Endothelial cell of umbilical vein (primary cell): ENCODE results near the gene MYO15A. TPM values are rescaled to one million over a fixed set of nuclear protein-coding genes. Genes with fewer than 3 reads are reported as not detected.

Experiments used
- BruUV-seq: library from RNA; stranded (reverse); fragments of 400-500 nt; replicated peaks from 2 replicates; lab custom pipeline; 2021; lab: Mats Ljungman, UMichigan
- CTCF ChIA-PET: fragments of 300-600, 350-600 bp; sonication (Branson Sonifier 250); formaldehyde crosslinking; loops from one replicate; lab custom pipeline; 2021; ENCODE audit warnings: antibody characterized with exemption, inconsistent platforms; lab: Charles Lee
- POLR2A ChIA-PET: fragments of 300-600, 350-600 bp; sonication (Branson Sonifier 250); formaldehyde crosslinking; loops from one replicate; lab custom pipeline; 2021; ENCODE audit warnings: antibody characterized with exemption, inconsistent platforms; lab: Charles Lee
- DNase-seq: peaks from one replicate; pipeline ENCODE4 v3.0.0-alpha.2; 2011; ENCODE audit warnings: low read depth, low spot score
- FAIRE-seq: peaks from 2 replicates; lab custom pipeline; 2011; peaks lifted over from hg19 to GRCh38; lab: Jason Lieb, UNC
- H2AFZ ChIP-seq: 2 replicates; pipeline ENCODE4 v1.6.0; 2012; ENCODE audit warnings: low read depth, low read length, control low read depth, inconsistent platforms
- H3K27ac ChIP-seq: 2 replicates; pipeline ENCODE4 v1.5.1; 2011; ENCODE audit warnings: low read depth, mild to moderate bottlenecking, control low read depth, low read length, moderate library complexity; ENCODE audit not compliant: insufficient read depth
- H3K27me3 ChIP-seq, 2 experiments: 2 replicates each; pipeline versions ENCODE4 v1.6.0 to v1.6.1; 2011; ENCODE audit warnings: low read length in 2 of 2, mixed read lengths in 1 of 2; ENCODE audit not compliant: control insufficient read depth in 2 of 2, insufficient read depth in 2 of 2
- H3K36me3 ChIP-seq, 2 experiments: 2 replicates in 1 of 2; 3 replicates in 1 of 2; pipeline ENCODE4 v1.5.1; 2011; ENCODE audit warnings: low read length in 2 of 2, mild to moderate bottlenecking in 1 of 2, moderate library complexity in 1 of 2; ENCODE audit not compliant: control insufficient read depth in 2 of 2, insufficient read depth in 2 of 2; ENCODE audit errors: extremely low read depth in 1 of 2
- H3K4me1 ChIP-seq: 3 replicates; pipeline ENCODE4 v1.5.1; 2011; ENCODE audit warnings: mild to moderate bottlenecking, low read length; ENCODE audit not compliant: control insufficient read depth, insufficient read depth; ENCODE audit errors: extremely low read depth
- H3K4me2 ChIP-seq: 2 replicates; pipeline ENCODE4 v1.6.1; 2011; ENCODE audit warnings: low read length, control low read depth, mixed read lengths; ENCODE audit not compliant: insufficient read depth
- H3K4me3 ChIP-seq, 3 experiments: fragments of 200-600 bp in 1 of 3; sonication (generic), shearing (Covaris generic) in 1 of 3; replicated peaks in 1 of 3; 2 replicates each; pipeline ENCODE4 v1.5.1; 2011 to 2016; ENCODE audit warnings: control low read depth in 3 of 3, low read length in 3 of 3, mild to moderate bottlenecking in 2 of 3, inconsistent platforms in 1 of 3, low read depth in 1 of 3, moderate library complexity in 1 of 3; ENCODE audit not compliant: insufficient read depth in 1 of 3
- H3K79me2 ChIP-seq: 2 replicates; pipeline ENCODE4 v1.6.0; 2012; ENCODE audit warnings: low read length, inconsistent platforms; ENCODE audit not compliant: control insufficient read depth, insufficient read depth
- H3K9ac ChIP-seq: replicated peaks from 2 replicates; pipeline ENCODE3; 2011; ENCODE audit warnings: low read length, control low read depth; ENCODE audit not compliant: insufficient read depth; ENCODE audit errors: extremely low read depth
- H3K9me1 ChIP-seq: replicated peaks from 3 replicates; pipeline ENCODE4 v1.6.0; 2011; ENCODE audit warnings: mild to moderate bottlenecking, low read length; ENCODE audit not compliant: control insufficient read depth, insufficient read depth; ENCODE audit errors: extremely low read depth
- H3K9me3 ChIP-seq: replicated peaks from 2 replicates; pipeline ENCODE4 v1.5.1; 2012; ENCODE audit warnings: low read length, inconsistent platforms; ENCODE audit not compliant: control insufficient read depth, insufficient read depth
- H4K20me1 ChIP-seq: replicated peaks from 2 replicates; pipeline ENCODE3; 2011; ENCODE audit warnings: mild to moderate bottlenecking, low read length; ENCODE audit not compliant: control insufficient read depth, insufficient read depth; ENCODE audit errors: extremely low read depth
- CTCF ChIP-seq, 2 donors: IDR thresholded peaks; 1 replicate in 1 of 2; 2 replicates in 1 of 2; pipeline ENCODE4 v1.5.1; 2011; ENCODE audit warnings: low read length in 2 of 2, mild to moderate bottlenecking in 2 of 2, moderate library complexity in 2 of 2, control low read depth in 1 of 2, inconsistent platforms in 1 of 2, low read depth in 1 of 2; ENCODE audit not compliant: insufficient read depth in 1 of 2; ENCODE audit errors: extremely low read depth in 1 of 2
- EZH2 ChIP-seq: IDR thresholded peaks from 2 replicates; pipeline ENCODE4 v1.6.1; 2012; ENCODE audit warnings: borderline replicate concordance, low read depth, mild to moderate bottlenecking, moderate library complexity, low read length, inconsistent platforms; ENCODE audit not compliant: severe bottlenecking
- FOS ChIP-seq: IDR thresholded peaks from 2 replicates; pipeline ENCODE4 v1.6.1; 2011; ENCODE audit warnings: mild to moderate bottlenecking, low read length, moderate library complexity, borderline replicate concordance; ENCODE audit not compliant: insufficient read depth
- GATA2 ChIP-seq: IDR thresholded peaks from 2 replicates; pipeline ENCODE4 v1.7.0; 2011; ENCODE audit warnings: low read depth, mild to moderate bottlenecking, moderate library complexity, mixed read lengths, low read length; ENCODE audit not compliant: insufficient read length, insufficient read depth
- JUN ChIP-seq: IDR thresholded peaks from 2 replicates; pipeline ENCODE4 v1.6.1; 2011; ENCODE audit warnings: borderline replicate concordance, low read depth; ENCODE audit not compliant: insufficient read length, insufficient read depth
- MAX ChIP-seq: IDR thresholded peaks from 2 replicates; pipeline ENCODE4 v1.6.1; 2011; ENCODE audit not compliant: insufficient read depth, insufficient read length
- MYC ChIP-seq: IDR thresholded peaks from one replicate; pipeline ENCODE4 v1.6.1; 2011; ENCODE audit warnings: mild to moderate bottlenecking, low read depth, low read length
- POLR2A ChIP-seq: IDR thresholded peaks from 2 replicates; pipeline ENCODE4 v1.6.1; 2012; ENCODE audit warnings: low read depth, mild to moderate bottlenecking, control low read depth, low read length
- POLR2AphosphoS5 ChIP-seq: IDR thresholded peaks from 2 replicates; pipeline ENCODE4 v1.6.1; 2012; ENCODE audit warnings: low read depth, mild to moderate bottlenecking, control low read depth, low read length, moderate library complexity; ENCODE audit not compliant: insufficient read depth
- dilution Hi-C: fragments of 300-500 bp; cut with MboI; formaldehyde crosslinking; loops from one replicate; pipeline ENCODE4 v1.15.0; 2019; ENCODE audit warnings: low sequenced_read_pairs; ENCODE audit not compliant: extremely low pct_ligation_motif_present
- intact Hi-C: fragments of 100-400 bp; cut with micrococcal nuclease; formaldehyde crosslinking; loops from one replicate; pipeline ENCODE4 v1.10.0; 2022
- polyA plus RNA-seq, 4 experiments: library from polyadenylated mRNA; depleted of rRNA in 3 of 4; stranded (reverse) in 3 of 4; unstranded in 1 of 4; fragments of >200 nt; gene quantifications; 2 replicates each; pipeline versions ENCODE4 v1.2.1 to v1.2.3, GENCODE V29; 2011 to 2012; ENCODE audit warnings: missing spikeins in 1 of 4
- total RNA-seq: library from RNA; stranded (reverse); gene quantifications from 2 replicates; pipeline ENCODE4 v1.2.3, GENCODE V29; 2021

The MYO15A gene
- total and polyA plus RNA-seq, 2 donors (not counting 3 experiments of a cell fraction or from before 2014, with no cell fraction given) = 0.46 to 0.82 TPM

- intact Hi-C loops (no loop called here), dilution Hi-C loops (no loop called here)
- Histone ChIP-seq H3K9ac (peak overlapping the region; percentile 86), H3K4me1 (peaks cover 32% of the 10 kb centered on the region), H3K79me2 (peaks cover 35% of the 10 kb centered on the region), H3K9me1 (no peaks in the 10 kb centered on the region), H2AFZ (peak overlapping the region; percentile 74), H3K4me2 (peak overlapping the region; percentile 44), H3K4me3 (peak overlapping the region; percentile 21 to 94 (median 79)), H4K20me1 (no peaks in the 10 kb centered on the region), H3K27ac (peak overlapping the region; percentile 86), H3K9me3 (no peaks in the 10 kb centered on the region), H3K27me3 (no peaks in the 10 kb centered on the region), H3K36me3 (no peaks in the 10 kb centered on the region)
- BruUV-seq = no TSS peak
- CTCF ChIA-PET = interaction anchor here (1.2 to 3.4 kb wide), 7 partner anchors 10 to 88 kb away, joined by 3 to 16 read pairs (median 4); no protein-coding TSS in a partner anchor
- TF ChIP-seq EZH2 = no peak
- TF ChIP-seq MAX = no peak
- TF ChIP-seq POLR2A = no peak
- TF ChIP-seq CTCF (IDR thresholded peaks at IDR 0.05; ENCODE audit: extremely low read depth in 1 of 2, insufficient read depth in 1 of 2, low read depth in 1 of 2, low read length in 2 of 2) = no peak
- no peak for TF ChIP-seq GATA2
- TF ChIP-seq POLR2AphosphoS5 = no peak
- TF ChIP-seq FOS = no peak
- no peak for TF ChIP-seq MYC
- TF ChIP-seq JUN = no peak
- POLR2A ChIA-PET = interaction anchor here (1.2 to 2.4 kb wide), 2 partner anchors 27 to 28 kb away, joined by 4 to 8 read pairs; no protein-coding TSS in a partner anchor
- peak; percentile 16 for DNase-seq
- no peak for FAIRE-seq
These were observed 73.8 kb downstream of the MYO15A start for GRCh38 chr17:18182110-18182977.
